PC-9 (cell line): ENCODE measurements around the gene MBNL3. TPM values are rescaled to one million over a fixed set of nuclear protein-coding genes. Genes with fewer than 3 reads are reported as not detected.
A peak's percentile ranks its signal among the peaks of the same experiment; 100 is the strongest.

Experiments used
- BruUV-seq: library from RNA; stranded (reverse); fragments of 400-500 nt; replicated peaks from 2 replicates; lab custom pipeline; 2021; lab: Mats Ljungman, UMichigan
- CTCF ChIA-PET: fragments of 300-600 bp; sonication (Branson Sonifier 250); formaldehyde crosslinking; loops from one replicate; lab custom pipeline; 2022; ENCODE audit warnings: antibody characterized with exemption; lab: Charles Lee
- POLR2A ChIA-PET: fragments of 300-600 bp; sonication (Branson Sonifier 250); formaldehyde crosslinking; loops from one replicate; lab custom pipeline; 2022; ENCODE audit warnings: antibody characterized with exemption; ENCODE audit not compliant: unreplicated experiment; lab: Charles Lee
- DNase-seq, 2 experiments: peaks; one replicate each; pipeline versions ENCODE4 v3.0.0 to v3.0.0-alpha.2; 2015 to 2022; ENCODE audit warnings: mixed read lengths in 1 of 2
- H2AFZ ChIP-seq: fragments of 200-600 bp; sonication (generic); 2 replicates; pipeline ENCODE4 v1.8.1; 2017; ENCODE audit warnings: antibody characterized with exemption
- H3F3A ChIP-seq: fragments of 200-600 bp; sonication (generic); 2 replicates; pipeline ENCODE4 v1.8.1; 2017; ENCODE audit warnings: antibody characterized with exemption, mild to moderate bottlenecking, low read depth; ENCODE audit not compliant: insufficient read depth
- H3K27ac ChIP-seq: fragments of 200-600 bp; sonication (generic); 2 replicates; pipeline ENCODE4 v1.6.1; 2016; ENCODE audit warnings: mixed run types
- H3K27me3 ChIP-seq: fragments of 200-600 bp; sonication (generic); 2 replicates; pipeline ENCODE4 v1.6.1; 2016; ENCODE audit warnings: low read depth, mixed run types; ENCODE audit not compliant: insufficient read depth
- H3K36me3 ChIP-seq: fragments of 200-600 bp; sonication (generic); 2 replicates; pipeline ENCODE4 v1.6.1; 2016; ENCODE audit warnings: low read depth, mixed run types
- H3K4me1 ChIP-seq: fragments of 200-600 bp; sonication (generic); replicated peaks from 2 replicates; pipeline ENCODE4 v1.6.1; 2016; ENCODE audit warnings: mixed run types; ENCODE audit not compliant: insufficient read depth
- H3K4me2 ChIP-seq: fragments of 200-600 bp; sonication (generic); 2 replicates; pipeline ENCODE4 v1.6.1; 2017; ENCODE audit warnings: mixed run types
- H3K4me3 ChIP-seq: fragments of 200-600 bp; sonication (generic); 2 replicates; pipeline ENCODE4 v1.6.1; 2016; ENCODE audit warnings: mixed run types
- H3K79me2 ChIP-seq: fragments of 200-600 bp; sonication (generic); 2 replicates; pipeline ENCODE4 v1.6.1; 2017; ENCODE audit warnings: low read depth, mixed run types
- H3K9me2 ChIP-seq: fragments of 200-600 bp; sonication (generic); 2 replicates; pipeline ENCODE4 v1.8.1; 2017; ENCODE audit warnings: mild to moderate bottlenecking; ENCODE audit not compliant: insufficient read depth
- H3K9me3 ChIP-seq: fragments of 200-600 bp; sonication (generic); 2 replicates; pipeline ENCODE4 v1.8.1; 2016; ENCODE audit warnings: low read depth; ENCODE audit not compliant: insufficient read depth
- H4K20me1 ChIP-seq: fragments of 200-600 bp; sonication (generic); 2 replicates; pipeline ENCODE4 v1.8.1; 2017; ENCODE audit not compliant: insufficient read depth
- EZH2 ChIP-seq: fragments of 200-600 bp; sonication (generic); IDR thresholded peaks from 2 replicates; pipeline ENCODE4 v1.8.0; 2017; ENCODE audit warnings: antibody characterized with exemption, low read depth
- intact Hi-C: fragments of 100-400 bp; cut with micrococcal nuclease; formaldehyde crosslinking; loops from one replicate; pipeline ENCODE4 v1.10.0; 2022; ENCODE audit not compliant: unreplicated experiment
- total RNA-seq: library from RNA; stranded (reverse); gene quantifications from 2 replicates; pipeline ENCODE4 v1.2.3, GENCODE V29; 2021
- TF ChIP-seq, protein P1 (sequence below): fragments of 200-600 bp; sonication (generic); conservative IDR thresholded peaks from 2 replicates; pipeline ENCODE4 v1.6.1; 2017; ENCODE audit warnings: mixed run types, antibody characterized with exemption, mild to moderate bottlenecking, moderate library complexity

Gene MBNL3
- total RNA-seq, 1 experiment from 2014 or later: 36.1 TPM

GRCh38 chrX:132373610-132374009 lies 115.2 kb downstream of the MBNL3 start:
- TF ChIP-seq, protein P1, sequence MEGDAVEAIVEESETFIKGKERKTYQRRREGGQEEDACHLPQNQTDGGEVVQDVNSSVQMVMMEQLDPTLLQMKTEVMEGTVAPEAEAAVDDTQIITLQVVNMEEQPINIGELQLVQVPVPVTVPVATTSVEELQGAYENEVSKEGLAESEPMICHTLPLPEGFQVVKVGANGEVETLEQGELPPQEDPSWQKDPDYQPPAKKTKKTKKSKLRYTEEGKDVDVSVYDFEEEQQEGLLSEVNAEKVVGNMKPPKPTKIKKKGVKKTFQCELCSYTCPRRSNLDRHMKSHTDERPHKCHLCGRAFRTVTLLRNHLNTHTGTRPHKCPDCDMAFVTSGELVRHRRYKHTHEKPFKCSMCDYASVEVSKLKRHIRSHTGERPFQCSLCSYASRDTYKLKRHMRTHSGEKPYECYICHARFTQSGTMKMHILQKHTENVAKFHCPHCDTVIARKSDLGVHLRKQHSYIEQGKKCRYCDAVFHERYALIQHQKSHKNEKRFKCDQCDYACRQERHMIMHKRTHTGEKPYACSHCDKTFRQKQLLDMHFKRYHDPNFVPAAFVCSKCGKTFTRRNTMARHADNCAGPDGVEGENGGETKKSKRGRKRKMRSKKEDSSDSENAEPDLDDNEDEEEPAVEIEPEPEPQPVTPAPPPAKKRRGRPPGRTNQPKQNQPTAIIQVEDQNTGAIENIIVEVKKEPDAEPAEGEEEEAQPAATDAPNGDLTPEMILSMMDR: no peak
- no peak for TF ChIP-seq EZH2
- Histone ChIP-seq H3K27me3 (no peaks in the 10 kb centered on the region), H4K20me1 (no peaks in the 10 kb centered on the region), H3K9me3 (no peaks in the 10 kb centered on the region; the same call in 1 of the 2 replicates), H3F3A (peaks cover 9% of the 10 kb centered on the region; the same call in 1 of the 2 replicates), H3K79me2 (no peaks in the 10 kb centered on the region), H3K4me3 (no peak overlapping the region), H3K4me1 (peaks cover 14% of the 10 kb centered on the region), H3K4me2 (no peak overlapping the region), H3K36me3 (no peaks in the 10 kb centered on the region), H2AFZ (no peak overlapping the region), H3K9me2 (no peaks in the 10 kb centered on the region), H3K27ac (no peak overlapping the region)
- no TSS peak for BruUV-seq
- POLR2A ChIA-PET: no interaction called here
- no peak for DNase-seq
- CTCF ChIA-PET: no interaction called here
- intact Hi-C loops: no loop called here

DNA sequence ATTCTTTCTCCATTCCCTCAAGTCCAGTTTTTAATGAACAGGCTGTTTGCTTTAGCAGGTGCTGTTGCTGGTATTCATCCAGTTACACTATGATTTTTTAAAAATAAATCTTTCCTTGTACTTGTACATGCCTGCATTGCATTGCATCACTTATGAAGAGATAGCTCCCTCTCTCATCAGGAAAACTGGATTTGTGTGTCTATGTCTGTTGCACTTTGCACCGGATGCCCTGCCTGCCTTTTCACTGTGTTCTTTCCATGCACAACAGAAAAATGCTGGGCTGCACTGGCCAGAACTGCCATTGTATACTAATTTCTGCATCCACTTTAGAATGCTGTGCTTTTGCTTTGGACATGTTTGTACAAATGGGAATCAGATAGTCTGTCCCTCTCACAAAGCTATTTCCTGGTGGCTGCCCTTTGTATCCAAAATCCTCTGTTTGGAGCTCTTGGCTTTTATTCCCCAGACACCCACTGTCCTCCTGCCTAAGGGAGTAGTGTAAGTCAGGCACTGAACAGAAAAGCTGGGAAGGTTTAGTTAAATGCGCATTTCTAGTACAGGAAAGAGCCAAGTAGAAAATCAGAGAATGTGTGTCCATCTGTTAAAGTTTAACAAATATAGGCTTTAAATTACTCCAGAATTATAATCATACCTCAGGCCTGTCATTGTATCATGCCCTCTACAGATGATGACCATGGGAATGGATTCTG lies 119.1 kb downstream of the MBNL3 start:
- no peaks in the 10 kb centered on the region for H4K20me1 ChIP-seq
- H2AFZ ChIP-seq: no peak overlapping the region
- BruUV-seq: no TSS peak
- H3K4me3 ChIP-seq: no peak overlapping the region
- H3K4me1 ChIP-seq: peaks cover 37% of the 10 kb centered on the region
- no peaks in the 10 kb centered on the region for H3K27me3 ChIP-seq
- H3K27ac ChIP-seq: no peak overlapping the region
- no peaks in the 10 kb centered on the region; the same call in 1 of the 2 replicates for H3K9me3 ChIP-seq
- no peaks in the 10 kb centered on the region for H3K79me2 ChIP-seq
- POLR2A ChIA-PET: no interaction called here
- no peaks in the 10 kb centered on the region for H3K36me3 ChIP-seq
- H3K4me2 ChIP-seq: no peak overlapping the region
- CTCF ChIA-PET: no interaction called here
- peaks cover 25% of the 10 kb centered on the region; the same call in 1 of the 2 replicates for H3F3A ChIP-seq
- TF ChIP-seq, protein P1: no peak
- no peak for TF ChIP-seq EZH2
- no peaks in the 10 kb centered on the region for H3K9me2 ChIP-seq
- DNase-seq: no peak
- intact Hi-C loops: no loop called here

GRCh38 chrX:132367984-132368383 lies 120.9 kb downstream of the MBNL3 start:
- H4K20me1 ChIP-seq: no peaks in the 10 kb centered on the region
- H3F3A ChIP-seq: peaks cover 25% of the 10 kb centered on the region; the same call in 1 of the 2 replicates
- intact Hi-C loops: no loop called here
- TF ChIP-seq EZH2: no peak
- TF ChIP-seq, protein P1: no peak
- H2AFZ ChIP-seq: no peak overlapping the region
- H3K27ac ChIP-seq: peak overlapping the region; percentile 30; the same call in 1 of the 2 replicates
- no peaks in the 10 kb centered on the region for H3K79me2 ChIP-seq
- peak overlapping the region; percentile 49 for H3K4me2 ChIP-seq
- ChIA-PET POLR2A (no interaction called here), CTCF (no interaction called here)
- BruUV-seq: no TSS peak
- H3K9me2 ChIP-seq: no peaks in the 10 kb centered on the region
- H3K4me3 ChIP-seq: no peak overlapping the region
- no peaks in the 10 kb centered on the region for H3K36me3 ChIP-seq
- no peaks in the 10 kb centered on the region for H3K27me3 ChIP-seq
- DNase-seq: peak; percentile 11 to 81
- no peaks in the 10 kb centered on the region; the same call in 1 of the 2 replicates for H3K9me3 ChIP-seq
- peaks cover 37% of the 10 kb centered on the region for H3K4me1 ChIP-seq
